Activated CD4-positive, alpha-beta T cell treated with anti-CD3 and anti-CD28 coated beads, Interleukin-2, amount 50 U/mL, for 1 hour (primary cell): ENCODE data around the gene USP6NL.

Source experiments
- DNase-seq: peaks from one replicate; pipeline ENCODE4 v3.0.0-alpha.2; 2020

Gene USP6NL

GRCh38 chr10:11588873-11589574 is 22.4 kb downstream of the USP6NL start:
- DNase-seq, result no peak

DNA sequence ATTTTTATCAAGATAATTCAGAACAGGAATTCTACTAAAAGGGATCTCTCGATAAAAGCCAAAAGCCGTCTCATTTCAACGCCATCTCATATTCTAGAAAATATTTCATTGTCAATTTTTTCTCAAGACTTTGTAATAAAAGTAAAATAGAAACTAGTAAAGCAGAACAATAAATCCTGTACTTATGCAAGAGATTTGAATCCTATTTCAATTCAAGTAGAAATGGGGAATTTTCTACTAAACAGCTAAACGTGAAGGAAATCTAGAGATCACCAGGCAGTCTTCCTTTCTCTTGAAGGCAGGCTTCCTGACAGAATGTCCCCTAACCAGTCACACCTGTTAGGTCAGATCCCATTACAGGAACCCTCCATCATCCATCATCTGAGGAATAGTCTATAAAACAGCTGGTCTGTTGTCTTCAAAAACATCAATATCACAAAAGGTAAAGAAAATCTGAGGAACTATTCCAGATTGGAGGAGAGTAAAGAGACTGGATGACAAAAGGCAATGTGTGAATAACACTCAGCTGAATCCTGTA is 23.7 kb downstream of the USP6NL start:
- DNase-seq, result no peak

- no peak for DNase-seq
Measured at GRCh38 chr10:11586170-11586569, 25.3 kb downstream of the USP6NL start.

GRCh38 chr10:11581213-11581612 is 30.2 kb downstream of the USP6NL start:
- no peak for DNase-seq

DNA sequence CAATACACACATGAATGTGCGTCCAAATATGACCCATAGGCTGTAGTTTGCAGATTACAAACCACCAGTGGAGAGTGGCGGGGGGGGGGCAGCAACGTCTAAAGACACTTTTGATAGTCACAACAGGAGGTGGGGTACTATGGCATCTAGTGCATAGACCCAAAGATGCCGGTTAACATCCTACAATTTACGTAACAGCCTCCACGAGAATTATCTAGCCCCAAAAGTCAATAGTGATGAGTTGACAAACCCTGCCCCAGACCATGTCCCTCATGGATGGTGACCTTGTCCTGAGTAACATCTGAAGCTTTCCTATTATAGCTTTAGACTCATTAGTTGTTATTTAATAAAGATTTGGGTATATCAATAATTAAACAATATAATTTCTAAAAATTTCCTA is 31.6 kb downstream of the USP6NL start:
- DNase-seq, result no peak

GRCh38 chr10:11578802-11579255 is 32.6 kb downstream of the USP6NL start:
- DNase-seq, result no peak

DNA sequence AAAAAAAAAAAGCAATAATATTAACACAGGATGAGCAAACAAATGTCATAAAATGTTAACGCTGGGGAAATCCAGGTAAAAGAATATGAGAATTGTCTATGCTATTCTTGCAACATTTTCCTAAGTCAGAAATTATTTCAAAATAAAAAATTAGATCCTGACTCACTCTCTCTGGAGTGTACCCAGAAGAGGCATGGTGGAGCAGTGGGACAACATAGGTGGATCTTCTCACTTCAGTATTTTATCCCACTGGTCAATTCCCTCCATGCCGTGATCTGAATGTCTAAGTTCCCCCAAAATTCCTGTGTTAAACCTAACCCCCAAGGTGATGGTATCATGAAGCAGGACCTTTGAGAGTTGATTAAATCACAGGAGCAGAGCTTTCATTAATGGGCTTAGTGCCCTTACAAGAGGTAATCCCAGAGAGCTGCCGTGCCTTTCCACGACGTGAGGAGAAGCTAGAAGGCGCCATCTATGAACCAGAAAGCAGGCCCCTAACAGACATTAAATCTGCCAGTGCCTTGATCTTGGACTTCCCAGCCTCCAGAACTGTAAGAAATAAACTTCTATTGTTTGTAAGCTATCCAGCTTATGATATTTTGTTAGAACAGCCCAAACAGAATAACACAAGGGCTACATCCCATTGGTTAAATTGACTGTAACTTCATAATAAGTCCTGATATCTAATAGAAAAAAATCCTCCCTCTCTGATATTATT is 35.2 kb downstream of the USP6NL start:
- DNase-seq, result no peak

DNA sequence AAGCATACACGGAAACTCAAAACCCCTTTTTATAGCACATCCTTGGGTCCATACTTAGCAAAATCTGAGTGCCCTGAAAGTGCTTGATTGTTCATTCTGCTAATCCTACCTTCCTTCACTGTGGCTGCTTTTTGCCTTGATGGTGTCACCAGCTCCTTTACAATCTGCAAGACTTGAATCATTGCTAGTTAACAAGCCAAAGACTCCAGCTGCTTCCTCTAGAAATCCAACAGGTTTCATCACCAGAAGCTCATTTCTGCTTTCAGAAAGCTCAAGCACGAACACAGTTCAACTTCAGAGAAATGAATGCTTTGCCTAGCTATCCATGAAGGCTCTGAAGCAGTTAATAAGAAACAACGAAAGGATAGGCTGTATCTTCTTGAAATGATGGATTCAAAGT is 38.0 kb downstream of the USP6NL start:
- no peak for DNase-seq

DNA sequence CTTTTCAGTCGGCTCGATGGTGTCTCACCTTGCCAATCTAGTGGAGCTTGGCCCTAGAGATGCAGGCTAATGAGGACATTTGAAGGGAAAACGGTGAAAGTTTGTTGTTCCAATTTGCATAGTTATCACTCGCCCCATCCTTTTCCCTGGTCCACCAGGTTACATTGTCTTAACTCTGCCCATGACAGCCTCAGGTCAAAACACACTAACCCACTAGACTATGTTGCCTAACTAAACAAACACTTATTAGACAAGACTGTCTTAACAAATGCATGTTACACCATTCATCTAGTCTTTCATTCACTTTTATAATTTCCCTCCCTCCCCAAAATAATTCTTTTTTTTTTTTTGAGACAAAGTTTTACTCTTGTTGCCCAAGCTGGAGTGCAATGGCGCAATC is 40.7 kb downstream of the USP6NL start:
- no peak for DNase-seq

GRCh38 chr10:11569471-11569870 is 42.0 kb downstream of the USP6NL start:
- no peak for DNase-seq

- DNase-seq, result no peak
Measured at GRCh38 chr10:11568578-11568977, 42.9 kb downstream of the USP6NL start.

DNA sequence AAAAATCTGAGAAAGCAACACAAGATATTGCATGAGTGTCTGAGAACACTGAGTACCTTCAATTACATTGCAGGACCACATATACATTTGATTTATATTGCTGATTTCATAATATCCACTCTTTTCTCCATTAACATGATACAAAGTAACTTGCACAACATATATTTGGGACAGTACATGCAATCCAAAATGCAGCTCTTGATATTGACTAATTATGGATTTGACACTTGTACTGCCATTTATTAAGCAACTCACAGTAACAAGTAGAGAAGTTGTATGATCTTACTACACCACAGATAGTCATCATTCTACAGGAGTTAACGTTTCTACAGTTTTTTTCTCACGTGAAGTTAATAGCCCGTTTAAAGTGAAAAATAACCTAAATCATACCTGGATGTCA is 46.7 kb downstream of the USP6NL start:
- DNase-seq, result no peak

DNA sequence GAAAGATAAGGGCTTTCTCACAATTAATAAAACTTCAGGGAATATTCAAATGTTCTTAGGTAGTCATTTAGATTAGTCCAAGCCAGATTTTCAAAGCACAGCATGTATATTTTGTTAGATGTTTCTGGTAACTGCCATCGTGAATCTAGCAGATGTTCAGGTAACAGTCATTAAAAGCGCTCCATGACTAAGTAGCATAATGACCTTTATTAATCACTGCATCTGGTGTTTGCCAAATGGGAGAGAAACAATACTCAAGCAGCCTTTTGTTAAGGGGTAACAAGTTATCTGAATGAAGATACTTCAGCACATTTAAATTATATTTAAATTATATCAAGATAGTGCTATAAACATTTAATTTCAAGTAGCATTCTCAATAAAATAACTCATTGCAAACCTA is 47.5 kb downstream of the USP6NL start:
- DNase-seq, result no peak

DNA sequence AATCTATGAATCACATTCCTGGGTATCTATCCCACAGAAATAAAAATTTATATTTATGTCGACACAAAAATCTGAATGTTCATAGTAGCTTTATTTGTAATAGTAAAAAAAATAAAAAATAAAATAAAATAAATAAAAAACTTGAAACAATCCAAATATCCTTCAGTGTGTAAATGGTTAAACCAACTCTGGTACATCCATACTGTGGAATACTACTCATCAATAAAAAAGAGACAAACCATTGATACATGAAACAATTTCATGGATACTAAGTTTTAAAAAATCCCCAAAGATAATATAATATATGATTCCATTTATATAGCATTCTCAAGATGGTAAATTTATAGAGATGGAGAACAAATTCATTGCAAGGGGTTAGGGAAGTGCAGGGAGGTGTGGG is 48.6 kb downstream of the USP6NL start:
- DNase-seq, result no peak

- DNase-seq, result no peak
Measured at GRCh38 chr10:11560076-11560709, 51.3 kb downstream of the USP6NL start.

DNA sequence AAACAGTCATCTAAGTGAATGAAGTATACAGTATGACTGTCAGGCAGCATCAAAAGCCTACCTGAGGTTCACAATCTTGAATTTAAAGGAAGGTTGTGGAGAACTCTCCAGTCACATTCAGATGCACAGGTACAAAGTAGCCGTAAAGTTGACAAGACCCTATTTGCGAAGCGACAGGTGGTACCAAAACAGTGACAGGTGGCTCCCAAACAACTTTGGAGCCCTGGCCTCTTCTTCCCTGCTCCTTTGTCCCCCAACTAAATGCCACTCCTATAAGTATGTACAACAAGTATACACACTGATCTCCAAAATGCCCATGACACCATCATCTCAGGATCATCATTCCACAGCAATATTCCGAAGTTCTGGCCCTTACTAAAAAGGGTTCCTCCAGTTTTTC is 53.5 kb downstream of the USP6NL start:
- DNase-seq, result no peak

- DNase-seq, result no peak
Measured at GRCh38 chr10:11557513-11557912, 53.9 kb downstream of the USP6NL start.

GRCh38 chr10:11555556-11555955 is 55.9 kb downstream of the USP6NL start:
- no peak for DNase-seq

GRCh38 chr10:11553773-11554381 is 57.6 kb downstream of the USP6NL start:
- DNase-seq, result no peak

DNA sequence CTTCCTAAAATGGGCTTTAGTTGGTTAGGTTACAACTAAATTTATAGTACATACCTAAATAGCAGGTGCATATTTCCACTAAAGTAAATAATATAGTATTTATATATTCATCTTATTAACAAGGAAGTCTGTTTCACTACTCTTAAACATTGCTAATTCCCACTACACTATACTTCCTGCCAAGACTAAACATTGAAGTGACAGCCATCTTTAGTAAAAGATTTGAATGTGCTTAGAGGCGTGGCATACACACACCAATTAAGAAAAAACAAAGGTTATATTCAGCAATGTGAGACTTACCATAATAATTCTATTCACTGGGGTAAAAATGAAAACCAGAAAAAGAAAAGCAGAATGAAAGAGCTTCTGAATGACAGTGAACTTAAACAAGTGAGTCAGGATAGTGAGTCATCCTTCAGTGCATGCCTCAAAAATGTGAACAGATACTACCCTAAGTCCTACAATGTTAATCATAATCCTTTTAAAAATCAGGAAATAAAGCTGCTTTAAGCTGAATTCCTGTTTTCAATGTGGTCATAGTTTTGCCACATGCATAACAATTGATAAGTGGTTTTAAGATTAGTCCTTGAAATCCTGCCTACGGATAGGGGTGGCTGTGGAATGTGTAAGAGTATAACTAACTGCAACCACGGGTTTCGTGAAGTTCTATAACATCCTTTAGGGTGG is 59.4 kb downstream of the USP6NL start:
- no peak for DNase-seq

DNA sequence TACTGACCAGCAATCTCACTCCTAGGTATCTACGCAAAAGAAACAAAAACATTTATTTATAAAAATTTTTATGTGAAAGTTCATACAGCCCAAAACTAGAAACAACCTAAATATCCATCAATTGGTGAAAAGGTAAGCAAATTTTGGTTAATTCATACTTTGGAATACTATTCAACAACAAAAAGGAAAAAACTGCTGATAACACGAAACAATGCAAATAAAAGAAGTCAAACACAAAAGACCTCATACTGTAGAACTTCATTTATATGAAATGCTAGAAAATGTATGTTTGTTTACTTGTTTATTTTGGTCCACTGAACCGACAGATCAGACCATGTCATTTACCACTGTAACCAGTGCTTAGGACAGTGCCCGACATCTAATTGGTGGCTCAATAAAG is 60.3 kb downstream of the USP6NL start:
- no peak for DNase-seq

- no peak for DNase-seq
Measured at GRCh38 chr10:11548768-11549099, 62.7 kb downstream of the USP6NL start.
